GM18505 (cell line): ENCODE data around the gene CCDC169.

Experiments used
- ATAC-seq: cut with Tn5 transposase; IDR thresholded peaks from one replicate; pipeline ENCODE4 v1.9.1; 2021; ENCODE audit not compliant: unreplicated experiment
- POLR2A ChIP-seq: IDR thresholded peaks from 4 replicates; pipeline ENCODE4 v1.6.1; 2011; ENCODE audit warnings: borderline replicate concordance; ENCODE audit not compliant: insufficient read depth, insufficient read length; ENCODE audit errors: extremely low read depth

CCDC169 gene

DNA sequence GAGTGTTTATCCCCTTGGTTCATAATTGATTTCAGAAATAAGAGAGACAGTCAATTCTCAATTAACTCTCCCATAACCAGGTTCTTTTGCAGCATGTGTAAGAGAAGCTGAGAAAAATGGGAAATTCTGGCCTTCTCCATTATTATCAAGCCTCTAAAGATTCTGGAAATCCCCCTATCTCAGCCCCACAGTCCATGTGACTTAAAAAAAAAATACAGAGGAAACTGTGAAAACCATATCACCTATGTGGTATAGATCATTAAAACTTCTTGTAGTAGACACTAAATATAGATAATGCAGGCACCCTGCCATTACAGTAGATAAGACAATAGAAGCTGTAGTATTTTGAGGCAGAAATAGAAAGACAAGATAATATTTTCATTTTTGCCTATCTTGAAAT, 48.9 kb downstream of the CCDC169 start:
- ATAC-seq = no peak
- no peak for TF ChIP-seq POLR2A

DNA sequence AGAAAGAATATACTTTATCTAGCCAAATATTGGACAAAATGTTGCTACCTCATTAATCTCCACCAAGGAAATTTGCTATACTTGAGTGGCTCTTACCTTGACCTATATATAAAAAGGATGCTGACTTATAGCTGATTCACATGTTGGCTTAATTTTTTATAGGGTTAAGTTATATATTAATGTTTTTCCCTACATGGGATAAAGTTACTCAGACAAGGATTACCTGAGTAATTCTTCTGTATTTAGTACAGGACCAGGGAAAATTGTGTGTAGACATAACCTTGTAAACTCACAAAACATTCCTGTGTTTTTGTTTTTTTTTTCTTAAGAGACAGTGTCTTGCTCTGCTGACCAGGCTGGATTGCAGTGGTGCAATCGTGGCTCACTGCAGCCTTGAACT, 52.6 kb downstream of the CCDC169 start:
- ATAC-seq = no peak
- TF ChIP-seq POLR2A = no peak

DNA sequence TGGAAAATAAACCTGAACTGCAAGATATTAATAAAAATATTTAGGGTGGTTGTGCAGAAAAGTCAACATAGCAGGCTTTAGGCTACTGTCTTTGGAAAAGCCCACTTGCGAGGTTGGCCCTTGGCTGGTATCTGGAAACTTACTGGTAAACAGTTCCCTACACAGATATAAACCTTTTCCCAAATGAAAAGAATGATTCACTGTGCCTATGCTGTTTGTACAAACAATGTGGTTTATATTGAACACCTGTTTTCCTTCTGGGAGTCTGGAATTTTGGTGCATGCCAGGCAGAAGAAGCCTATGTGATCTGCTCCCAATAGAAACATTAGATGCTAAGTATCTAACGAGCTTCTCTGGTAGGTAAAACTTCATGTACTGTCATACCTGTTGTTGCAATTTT, 53.5 kb downstream of the CCDC169 start:
- no peak for TF ChIP-seq POLR2A
- no peak for ATAC-seq

DNA sequence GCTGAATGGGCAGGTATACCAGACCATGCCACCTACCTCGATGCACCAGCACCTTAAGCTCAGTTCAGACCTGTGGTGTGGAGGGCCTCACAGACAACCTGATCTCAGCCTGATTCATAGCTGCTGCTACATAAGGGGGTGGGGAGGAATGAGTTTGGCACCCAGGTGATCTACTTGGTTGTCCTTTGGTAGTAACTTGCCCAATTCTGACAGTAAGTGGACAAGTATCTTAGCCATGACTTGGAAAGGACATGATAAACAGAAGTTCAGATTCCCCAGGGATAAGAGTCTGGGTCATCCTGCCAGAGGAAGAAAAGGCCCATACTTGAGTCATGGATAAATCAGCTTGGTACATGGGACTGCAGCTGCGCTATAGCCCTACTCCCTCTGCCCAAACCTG, 54.9 kb downstream of the CCDC169 start:
- TF ChIP-seq POLR2A = no peak
- no peak for ATAC-seq

DNA sequence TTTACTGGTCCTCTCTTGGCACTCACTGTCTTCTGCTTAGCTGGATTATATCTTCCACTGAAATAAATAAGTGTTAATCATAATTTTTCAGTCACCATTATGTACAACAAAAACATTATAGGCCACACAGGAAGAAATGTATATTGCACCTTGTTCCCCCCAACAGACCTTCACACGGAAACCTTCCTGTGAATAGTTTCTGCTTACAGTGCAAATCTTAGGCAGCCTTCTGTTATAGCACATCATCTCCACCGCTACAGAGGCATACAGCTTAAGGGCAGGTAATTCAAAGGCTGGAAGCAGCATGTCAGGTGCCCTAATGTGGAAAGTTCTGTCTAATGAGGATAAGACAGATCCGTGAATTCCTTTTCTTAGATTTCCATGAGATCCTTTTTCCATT, 66.4 kb downstream of the CCDC169 start:
- no peak for ATAC-seq
- no peak for TF ChIP-seq POLR2A

DNA sequence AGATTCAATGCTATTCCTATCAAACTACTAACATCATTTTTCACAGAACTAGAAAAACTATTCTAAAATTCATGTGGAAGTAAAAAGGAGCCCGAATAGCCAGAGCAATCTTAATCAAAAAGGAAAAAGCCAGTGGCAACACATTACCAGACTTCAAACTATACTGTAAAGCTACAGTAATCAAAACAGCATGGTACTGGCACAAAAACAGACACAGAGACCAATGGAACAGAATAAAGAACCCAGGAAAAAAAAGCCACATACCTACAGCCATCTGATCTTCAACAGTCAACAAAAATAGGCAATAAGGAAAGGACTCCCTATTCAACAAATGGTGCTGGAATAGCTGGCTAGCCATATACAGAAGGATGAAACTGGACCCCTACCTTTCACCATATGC, 72.9 kb downstream of the CCDC169 start:
- ATAC-seq = no peak
- no peak for TF ChIP-seq POLR2A

DNA sequence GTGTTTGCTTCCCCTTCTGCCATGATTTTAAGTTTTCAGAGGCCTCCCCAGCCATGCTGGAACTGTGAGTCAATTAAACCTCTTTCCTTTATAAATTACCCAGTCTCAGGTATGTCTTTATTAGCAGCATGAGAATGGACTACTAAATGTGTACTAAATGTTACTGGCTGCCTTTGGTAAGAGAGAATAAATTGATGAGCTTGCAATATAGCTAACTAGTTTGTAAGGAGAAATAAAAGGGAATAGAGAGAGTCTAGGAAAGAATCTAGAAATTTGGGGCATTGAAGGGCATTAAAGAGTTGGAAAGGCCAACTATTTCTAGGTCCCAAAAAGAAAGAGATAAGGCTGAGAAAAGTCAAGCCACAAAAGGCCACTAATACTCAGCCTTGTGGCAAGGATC, 77.7 kb downstream of the CCDC169 start:
- no peak for ATAC-seq
- TF ChIP-seq POLR2A = no peak

DNA sequence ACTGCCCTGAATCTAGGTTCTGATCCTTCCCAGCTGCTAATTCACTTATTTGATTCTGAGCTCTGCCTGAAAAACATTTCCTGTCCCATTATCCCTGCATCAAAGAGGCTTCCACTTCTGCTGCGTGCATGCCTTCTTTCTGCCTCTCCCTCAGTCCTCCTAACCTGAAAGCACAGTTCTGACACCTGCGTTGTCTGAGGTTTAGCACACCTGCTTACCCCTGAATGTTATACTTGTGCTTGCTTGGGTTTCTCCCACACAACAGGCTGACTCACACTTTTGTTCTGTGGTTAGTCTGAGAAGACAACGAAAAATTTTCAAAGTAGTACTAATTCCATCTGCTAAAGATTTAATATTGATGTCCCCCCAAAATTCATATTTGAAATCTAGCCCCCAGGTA, 80.2 kb downstream of the CCDC169 start:
- TF ChIP-seq POLR2A = no peak
- ATAC-seq = no peak

DNA sequence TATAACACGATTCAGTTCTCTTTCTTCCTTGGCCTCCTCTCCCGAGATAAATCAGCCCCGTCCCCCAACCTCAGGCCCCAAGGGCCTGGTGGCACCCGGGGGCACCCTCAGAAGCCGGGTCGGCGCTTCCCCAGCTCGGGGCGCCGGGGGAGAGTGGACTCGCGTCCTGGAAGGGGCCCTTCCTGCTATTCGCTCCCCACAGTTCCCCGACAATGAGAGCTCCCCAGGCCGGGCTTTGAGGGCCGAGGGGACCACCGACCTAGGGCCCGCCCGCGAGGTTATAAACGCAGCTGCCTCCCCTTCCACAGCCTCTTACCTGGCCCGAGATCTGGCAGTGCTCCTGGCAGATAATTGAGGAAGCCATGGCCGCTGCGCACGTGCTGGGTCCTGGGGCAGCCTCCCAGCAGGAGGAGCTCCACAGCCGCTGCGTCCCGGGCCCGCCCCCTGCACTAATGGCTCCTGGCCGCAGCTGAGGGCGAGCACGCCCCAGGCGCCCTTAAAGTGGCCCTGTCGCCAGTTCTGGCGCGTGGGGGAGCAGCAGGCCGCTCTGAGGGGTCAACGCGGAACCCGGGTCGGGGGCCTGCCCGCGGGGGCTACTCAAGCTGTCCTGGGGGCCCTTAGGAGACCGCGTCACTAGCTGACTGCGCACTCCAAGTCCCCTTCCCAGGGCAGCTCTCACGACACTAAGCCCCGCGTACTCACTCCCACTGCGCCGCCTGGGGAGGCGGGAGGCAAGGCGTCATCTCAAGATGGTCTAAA, 83.3 kb downstream of the CCDC169 start, which contains the start of gene SOHLH2:
Gene SOHLH2, minus strand, starts transcription at position 394 of the 759 bp plus-strand sequence. Its CDS starts 30 bp downstream, at position 364.
- no peak for ATAC-seq
- no peak for TF ChIP-seq POLR2A

DNA sequence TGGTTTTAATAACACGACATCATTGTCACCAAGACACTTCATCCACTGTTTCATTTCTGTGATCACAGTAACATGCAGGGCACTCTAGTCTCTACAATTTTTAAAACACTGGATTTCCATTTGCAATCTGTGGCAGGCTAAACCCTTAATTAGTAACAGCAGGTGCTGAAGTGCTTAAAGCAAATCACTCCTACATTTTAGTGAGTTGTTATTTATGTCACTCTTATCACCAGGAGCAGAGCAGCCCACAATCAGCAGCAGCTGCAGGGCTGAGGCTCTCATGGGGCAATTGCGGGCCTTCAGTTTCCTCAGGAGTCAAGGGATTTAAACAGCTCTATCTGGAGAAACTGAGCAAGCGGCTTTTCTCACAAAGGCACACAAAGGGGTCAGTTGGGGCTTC, 84.8 kb downstream of the CCDC169 start:
- TF ChIP-seq POLR2A = no peak
- ATAC-seq = no peak

DNA sequence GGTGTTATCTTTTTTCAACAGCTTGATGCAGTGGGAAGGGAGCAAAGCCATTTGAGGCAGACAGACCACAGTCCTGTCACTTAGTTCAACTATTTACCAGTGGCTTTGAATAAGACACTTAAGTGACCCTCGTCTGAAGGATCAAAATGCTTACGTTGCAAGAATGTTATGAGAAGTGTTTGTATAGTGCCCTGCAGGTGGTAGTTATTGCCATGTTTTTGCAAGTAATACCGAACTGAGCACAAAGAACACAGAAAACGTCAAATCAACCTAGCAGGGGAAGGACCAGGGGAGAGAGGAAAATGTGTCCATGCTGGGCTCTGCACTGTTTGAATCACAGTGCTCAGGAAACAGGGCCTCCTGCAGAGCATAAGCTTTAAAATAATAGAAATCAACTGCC, 86.0 kb downstream of the CCDC169 start:
- no peak for TF ChIP-seq POLR2A
- ATAC-seq = no peak

DNA sequence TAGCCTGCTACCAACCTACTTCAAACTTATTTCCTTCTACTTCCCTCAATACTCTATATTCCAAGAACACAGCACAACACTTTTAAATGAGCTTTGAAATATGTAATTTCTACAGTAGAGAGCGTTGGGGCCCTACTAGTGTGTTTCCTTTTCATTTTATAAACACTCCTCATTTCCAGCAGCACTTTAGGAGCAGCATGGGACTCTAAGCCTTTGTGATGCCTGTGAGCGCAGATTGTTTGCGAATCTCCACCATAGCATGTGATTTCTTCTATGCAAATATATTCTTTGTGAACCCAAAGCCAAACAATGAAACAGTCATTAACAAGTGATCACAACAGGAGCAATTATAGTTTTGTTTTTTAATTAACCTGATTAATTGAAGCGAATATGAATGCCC, 86.9 kb downstream of the CCDC169 start:
- TF ChIP-seq POLR2A = no peak
- no peak for ATAC-seq

DNA sequence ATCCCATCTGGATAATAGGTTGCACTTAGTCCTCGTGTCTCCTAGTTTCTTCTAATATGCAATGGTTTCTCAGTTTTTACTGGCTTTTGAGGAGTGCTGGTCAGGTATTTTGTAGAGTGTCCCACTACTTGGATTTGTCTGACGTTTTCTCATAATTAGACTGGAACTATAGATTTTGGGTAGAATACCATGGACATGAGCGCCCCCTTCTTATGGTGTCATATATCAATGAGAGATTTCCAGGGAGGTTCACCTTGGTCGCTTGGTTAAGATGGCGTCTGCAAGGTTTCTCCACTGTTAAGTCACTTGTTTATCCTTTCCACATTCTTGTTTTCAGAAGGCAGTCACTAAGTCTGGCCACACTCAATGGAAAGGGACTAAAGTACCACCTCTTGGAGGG, 89.9 kb downstream of the CCDC169 start:
- ATAC-seq = no peak
- no peak for TF ChIP-seq POLR2A

DNA sequence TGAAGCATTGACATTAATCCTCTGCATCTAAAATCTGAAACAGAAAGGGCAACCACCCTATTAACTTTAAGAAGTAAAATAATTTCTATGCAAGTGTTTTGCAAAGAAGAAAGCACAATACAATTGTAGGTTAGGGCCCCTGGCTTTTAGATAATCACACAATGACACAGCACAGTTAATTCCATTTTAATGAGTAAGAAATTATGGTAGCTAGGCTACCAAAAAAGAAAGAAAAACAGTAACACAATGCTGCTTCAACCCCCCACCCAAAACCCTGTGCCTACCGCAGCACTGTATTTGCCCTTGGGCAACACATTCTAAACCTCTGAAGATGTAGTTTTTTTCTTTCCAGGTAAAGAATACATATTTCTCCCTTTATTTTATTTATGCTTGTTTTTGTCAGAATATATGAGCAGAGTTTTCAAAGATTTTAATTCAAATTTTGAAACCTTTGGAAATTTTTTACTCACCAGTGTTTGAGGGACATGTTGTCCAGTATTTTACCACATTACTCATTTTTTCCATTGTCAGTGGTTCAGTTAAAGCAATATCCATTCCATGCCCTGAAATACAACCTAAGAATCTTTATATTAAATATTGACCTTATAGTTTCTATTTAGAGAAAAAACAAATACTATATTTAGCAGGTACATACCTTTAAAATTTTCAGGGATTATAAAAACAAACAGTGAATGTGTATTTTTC, 104.3 kb downstream of the CCDC169 start:
- ATAC-seq = no peak
- TF ChIP-seq POLR2A = no peak
